ENCODE measurements around the gene IZUMO1.

Gene IZUMO1

DNA sequence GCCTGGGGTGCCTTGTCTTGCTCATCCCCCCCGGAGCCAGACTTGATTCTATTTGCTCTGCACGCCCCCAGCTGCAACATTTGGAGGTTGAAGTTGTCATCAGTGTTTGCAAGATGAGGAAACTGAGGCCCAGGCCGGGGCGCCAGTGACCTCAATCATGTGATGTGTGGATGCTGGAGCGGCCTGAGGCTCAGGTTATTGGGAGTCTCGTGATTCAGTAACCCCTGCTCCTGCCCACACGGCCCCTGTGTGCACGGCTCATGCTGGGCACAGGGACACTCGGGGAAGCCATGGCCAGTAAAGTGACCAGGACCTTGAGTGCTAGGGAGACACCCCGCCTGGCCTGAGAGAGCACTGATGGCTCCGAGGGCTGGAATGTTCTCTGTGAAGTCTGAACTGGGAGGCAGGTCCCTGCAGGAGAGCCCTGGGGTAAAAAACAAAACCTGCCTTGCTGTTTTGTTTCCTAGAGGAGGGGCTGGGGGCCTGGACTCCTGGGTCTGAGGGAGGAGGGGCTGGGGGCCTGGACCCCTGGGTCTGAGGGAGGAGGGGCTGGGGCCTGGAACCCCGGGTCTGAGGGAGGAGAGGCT lies 10.5 kb upstream of the IZUMO1 start:
- DNase-seq (ENCODE audit: low spot score), result no peak

DNA sequence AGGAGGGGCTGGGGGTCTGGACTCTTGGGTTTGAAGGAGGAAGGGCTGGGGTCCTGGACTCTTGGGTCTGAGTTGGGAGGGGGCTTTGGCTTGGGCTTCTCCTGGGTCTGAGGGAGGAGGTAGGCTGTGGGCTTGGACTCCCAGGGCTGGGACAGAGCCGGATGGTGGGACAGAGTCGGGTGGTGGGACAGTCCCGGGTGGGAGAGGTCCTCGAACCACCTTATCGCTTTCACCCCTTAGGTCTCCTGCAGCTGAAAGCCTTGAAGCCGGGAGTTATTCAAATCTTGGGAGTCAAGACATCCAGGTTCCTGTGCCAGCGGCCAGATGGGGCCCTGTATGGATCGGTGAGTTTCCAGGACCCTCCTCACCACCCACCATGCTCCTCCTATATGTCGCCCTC lies 10.0 kb upstream of the IZUMO1 start:
- DNase-seq (ENCODE audit: low spot score), result no peak

GRCh38 chr19:48756212-48756611 lies 9.5 kb upstream of the IZUMO1 start:
- DNase-seq (ENCODE audit: low spot score), result no peak

DNA sequence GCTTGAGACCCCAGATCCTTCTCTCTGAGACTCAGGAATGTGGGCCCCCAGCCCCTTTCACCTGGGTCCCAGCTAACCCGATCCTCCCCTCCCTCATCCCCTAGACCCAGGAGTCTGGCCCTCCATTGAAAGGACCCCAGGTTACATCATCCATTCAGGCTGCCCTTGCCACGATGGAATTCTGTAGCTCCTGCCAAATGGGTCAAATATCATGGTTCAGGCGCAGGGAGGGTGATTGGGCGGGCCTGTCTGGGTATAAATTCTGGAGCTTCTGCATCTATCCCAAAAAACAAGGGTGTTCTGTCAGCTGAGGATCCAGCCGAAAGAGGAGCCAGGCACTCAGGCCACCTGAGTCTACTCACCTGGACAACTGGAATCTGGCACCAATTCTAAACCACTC lies 9.1 kb upstream of the IZUMO1 start:
- no peak for DNase-seq (ENCODE audit: low spot score)

- DNase-seq (ENCODE audit: low spot score), result no peak
Observed at GRCh38 chr19:48755084-48755641, 8.5 kb upstream of the IZUMO1 start, which contains the start of gene FGF21. TSS of gene FGF21 (plus strand) at chr19:48755524. CDS start at chr19:48756237, 713 bp downstream.

DNA sequence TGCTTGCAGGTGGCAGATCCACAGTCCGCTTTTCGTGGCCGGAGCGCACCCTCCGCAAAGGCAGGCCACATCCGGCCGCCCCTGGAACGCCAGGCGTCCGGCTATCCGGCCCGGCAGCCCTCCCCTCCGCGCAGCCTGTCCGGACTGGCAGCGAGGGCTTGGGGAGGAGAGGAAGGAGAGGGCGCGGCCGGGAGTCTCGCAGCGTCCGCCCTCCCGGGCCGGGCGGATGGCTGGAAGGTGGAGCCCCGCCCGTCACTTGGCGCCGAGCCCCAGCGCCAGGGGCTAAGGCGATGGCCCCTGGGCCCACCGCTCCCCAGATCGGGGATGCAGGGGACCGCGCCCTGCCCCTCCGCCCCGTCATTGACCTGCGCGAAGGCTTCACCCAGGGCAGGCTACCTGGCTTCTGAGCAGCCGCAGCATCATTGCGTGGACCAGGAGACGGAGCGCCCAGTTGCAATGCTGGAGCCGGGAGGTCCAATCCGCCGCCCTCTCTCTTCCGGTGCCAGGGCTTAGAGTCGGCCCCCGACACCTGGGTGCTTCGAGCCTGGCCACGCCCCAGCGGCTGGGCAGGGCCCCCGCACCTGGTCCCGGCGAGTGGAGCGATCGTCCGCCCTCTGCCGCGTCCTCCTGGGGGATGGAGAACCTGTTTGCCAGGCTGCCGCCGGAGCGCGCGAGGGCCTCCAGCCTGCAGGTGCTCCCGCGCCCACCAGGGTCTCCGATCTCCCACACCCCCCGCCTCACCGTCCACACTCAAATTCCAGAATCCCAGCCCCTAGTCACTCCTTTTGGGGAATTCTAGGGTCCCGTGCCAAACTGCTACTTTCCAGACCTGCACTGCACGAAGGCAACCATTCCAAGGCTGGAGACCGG lies 6.0 kb upstream of the IZUMO1 start, which contains the start of gene FUT1:
FUT1 (minus strand) TSS at position 146 of the 870 bp plus-strand sequence. CDS start 1,360 bp downstream, outside the sequence.
- DNase-seq (ENCODE audit: low spot score), result no peak

DNA sequence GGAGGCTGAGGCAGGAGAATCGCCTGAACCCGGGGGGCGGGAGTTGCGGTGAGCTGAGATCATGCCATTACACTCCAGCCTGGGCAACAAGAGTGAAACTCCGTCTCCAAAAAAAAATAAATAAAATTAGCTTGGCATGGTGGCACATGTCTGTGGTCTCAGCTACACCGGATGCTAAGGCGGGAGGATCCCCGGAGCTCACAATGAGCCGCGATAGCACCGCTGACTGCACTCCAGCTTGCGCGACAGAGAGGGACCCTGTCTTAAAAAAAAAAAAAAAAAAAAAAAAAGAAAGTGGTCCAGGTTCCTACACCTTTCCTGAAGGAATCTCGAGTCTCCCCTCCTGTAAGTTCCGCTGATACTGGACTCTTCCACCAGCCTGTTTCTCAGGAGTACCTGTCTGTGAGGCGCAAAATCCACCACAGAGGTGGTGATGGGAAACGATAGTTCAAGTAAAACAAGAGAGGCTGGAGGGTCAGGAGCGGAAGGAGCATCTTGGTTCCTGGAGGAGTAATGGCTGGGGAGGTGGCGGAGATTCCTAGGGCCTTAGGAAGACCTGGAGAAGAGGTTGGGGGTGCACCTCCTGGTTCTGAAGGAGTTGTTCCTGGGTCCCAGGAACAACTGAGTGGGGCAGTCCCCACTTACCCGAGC lies 5.3 kb upstream of the IZUMO1 start:
- no peak for DNase-seq (ENCODE audit: low spot score)

GRCh38 chr19:48750771-48751504 lies 4.2 kb upstream of the IZUMO1 start:
- DNase-seq (ENCODE audit: low spot score), result no peak

DNA sequence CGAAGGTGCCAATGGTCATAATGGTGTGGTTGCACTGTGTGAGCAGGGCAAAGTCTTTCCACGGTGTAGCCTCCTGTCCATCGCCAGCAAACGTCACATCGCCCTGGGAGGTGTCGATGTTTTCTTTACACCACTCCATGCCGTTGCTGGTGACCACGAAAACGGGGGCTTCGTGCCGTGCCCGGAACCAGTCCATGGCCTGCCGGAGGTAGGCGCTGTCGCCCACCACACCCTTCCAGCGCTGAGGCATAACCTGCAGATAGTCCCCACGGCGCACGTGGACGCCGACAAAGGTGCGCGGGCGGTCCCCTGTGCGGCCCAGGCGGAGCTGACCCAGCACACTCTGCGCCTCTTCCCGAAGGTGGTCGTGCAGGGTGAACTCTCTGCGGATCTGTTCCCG lies 3.6 kb upstream of the IZUMO1 start:
- DNase-seq (ENCODE audit: low spot score), result no peak

DNA sequence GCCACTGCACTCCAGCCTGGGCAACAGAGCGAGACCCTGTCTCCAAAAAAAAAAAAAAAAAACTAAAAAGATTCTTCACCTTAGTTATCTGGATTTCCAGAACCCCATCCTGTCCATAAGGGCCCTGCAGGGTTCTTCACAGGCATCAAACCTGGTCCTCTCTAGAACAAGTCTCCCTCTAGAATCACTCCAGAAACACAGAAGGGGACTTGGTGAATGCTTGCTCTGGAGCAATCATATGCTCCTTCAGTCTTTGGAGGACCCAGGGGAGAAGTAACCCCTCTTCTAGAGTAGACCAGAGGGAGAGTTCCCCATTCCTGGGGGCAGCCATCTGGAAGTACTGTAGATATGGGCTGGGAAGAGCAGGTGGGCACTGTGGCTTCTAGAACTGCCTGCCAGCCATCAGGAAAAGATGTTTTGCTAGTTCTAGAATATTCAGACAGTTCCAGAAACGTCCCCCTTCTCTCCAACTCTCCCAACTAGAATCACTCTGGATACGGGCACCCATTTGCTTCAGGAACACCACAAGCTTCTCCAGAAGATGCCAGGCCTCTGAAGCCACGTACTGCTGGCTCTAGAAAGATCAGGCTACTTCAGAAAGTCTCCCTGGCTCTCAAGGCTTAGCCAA lies 3.0 kb upstream of the IZUMO1 start:
- DNase-seq (ENCODE audit: low spot score), result no peak

- no peak for DNase-seq (ENCODE audit: low spot score)
Observed at GRCh38 chr19:48746110-48746509, 599 bp downstream of the IZUMO1 start.

GRCh38 chr19:48745208-48745995 lies 1.3 kb downstream of the IZUMO1 start:
- DNase-seq (ENCODE audit: low spot score), result no peak

DNA sequence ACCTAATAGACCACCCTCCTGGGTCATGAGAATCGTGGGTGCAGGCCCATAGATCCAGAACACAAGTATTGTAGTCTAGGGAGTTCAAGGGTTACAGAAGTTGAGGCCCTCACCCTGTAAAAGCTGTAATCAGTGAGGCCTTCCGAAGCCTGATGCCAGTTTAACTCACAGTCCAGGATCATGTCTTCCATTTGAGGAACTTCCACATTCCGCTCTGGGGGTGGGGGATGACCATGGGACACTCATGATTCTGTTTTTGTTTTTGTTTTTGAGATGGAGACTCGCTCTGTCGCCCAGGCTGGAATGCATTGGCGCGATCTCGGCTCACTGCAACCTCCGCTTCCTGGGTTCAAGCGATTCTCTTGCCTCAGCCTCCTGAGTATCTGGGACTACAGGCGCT lies 4.6 kb downstream of the IZUMO1 start:
- no peak for DNase-seq (ENCODE audit: low spot score)

GRCh38 chr19:48741129-48741999 lies 5.3 kb downstream of the IZUMO1 start:
- DNase-seq (ENCODE audit: low spot score), result no peak

DNA sequence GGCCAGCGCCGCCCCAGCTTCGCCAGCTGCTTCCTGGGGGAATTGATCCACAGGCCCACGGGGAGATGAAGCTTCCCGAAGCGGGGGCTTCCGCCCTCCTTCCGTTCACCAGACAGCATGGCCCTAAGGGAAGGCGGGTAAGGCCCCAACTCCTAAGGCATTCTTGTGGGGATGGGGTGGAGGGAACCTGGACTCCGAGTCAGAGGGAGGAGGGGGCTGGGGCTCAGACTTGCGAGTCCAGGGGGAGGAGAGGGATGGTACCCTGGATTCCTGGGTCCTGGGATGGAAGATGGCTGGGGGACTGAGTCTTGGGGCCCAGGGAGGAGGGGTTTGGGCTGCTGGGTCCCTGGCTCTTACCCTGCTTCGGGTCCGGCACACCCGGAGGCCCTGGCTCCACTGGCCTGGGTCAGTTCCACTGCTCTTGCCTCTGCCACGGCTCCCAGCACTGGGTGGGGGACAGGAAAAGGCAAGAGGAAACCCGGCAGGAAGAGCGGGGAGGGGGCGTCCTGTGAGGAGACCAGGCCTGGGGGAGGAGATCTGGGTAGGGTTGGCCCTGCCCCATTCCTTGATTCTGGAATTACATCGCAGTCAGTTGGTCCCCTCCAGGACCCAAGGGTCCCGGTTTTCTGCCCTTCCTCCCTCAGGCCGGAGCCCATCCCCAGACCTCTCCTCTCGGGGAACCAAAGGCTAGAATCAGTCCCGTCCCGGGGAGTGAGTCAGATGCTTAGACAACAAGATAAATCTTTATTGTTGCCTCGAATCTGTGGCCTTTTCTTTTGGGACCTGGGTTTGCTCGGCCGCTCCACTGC lies 6.3 kb downstream of the IZUMO1 start, which contains the start of gene RASIP1:
RASIP1 (minus strand) TSS at position 447 of the 809 bp plus-strand sequence; CDS start at position 119, 328 bp downstream.
- no peak for DNase-seq (ENCODE audit: low spot score)

- DNase-seq (ENCODE audit: low spot score), result no peak
Observed at GRCh38 chr19:48739404-48740163, 7.1 kb downstream of the IZUMO1 start.

- DNase-seq (ENCODE audit: low spot score), result peak; percentile 97
Observed at GRCh38 chr19:48738557-48739403, 7.9 kb downstream of the IZUMO1 start.

Data from left forelimb (tissue), 1 donor.